Small intestine (tissue), 7 donors: ENCODE results near the gene CYP19A1. TPM values are rescaled to one million over a fixed set of nuclear protein-coding genes. Genes with fewer than 3 reads are reported as not detected.

Source experiments
- DNase-seq, 2 donors: peaks; one replicate each; pipeline versions ENCODE4 v3.0.0 to v3.0.0-alpha.2; 2013
- FAIRE-seq: peaks from 2 replicates; lab custom pipeline; 2012; peaks lifted over from hg19 to GRCh38; lab: Jason Lieb, UNC
- H3K27ac ChIP-seq, 3 donors: one replicate each; pipeline ENCODE4 v1.5.1; 2013; ENCODE audit warnings: low read length in 2 of 3, mild to moderate bottlenecking in 2 of 3, control low read depth in 1 of 3, inconsistent platforms in 1 of 3, low read depth in 1 of 3, moderate library complexity in 1 of 3
- H3K27me3 ChIP-seq, 3 donors: one replicate each; pipeline ENCODE4 v1.6.1; 2013; ENCODE audit warnings: low read length in 3 of 3, inconsistent platforms in 1 of 3; ENCODE audit not compliant: control insufficient read depth in 3 of 3, insufficient read depth in 3 of 3
- H3K36me3 ChIP-seq, 3 donors: one replicate each; pipeline ENCODE4 v1.6.1; 2013; ENCODE audit warnings: low read length in 3 of 3, inconsistent platforms in 1 of 3, low read depth in 1 of 3, mild to moderate bottlenecking in 1 of 3, moderate library complexity in 1 of 3; ENCODE audit not compliant: control insufficient read depth in 3 of 3, insufficient read depth in 2 of 3
- H3K4me1 ChIP-seq, 3 donors: one replicate each; pipeline ENCODE4 v1.6.1; 2013; ENCODE audit warnings: low read length in 2 of 3, inconsistent platforms in 1 of 3, low read depth in 1 of 3, mild to moderate bottlenecking in 1 of 3, moderate library complexity in 1 of 3; ENCODE audit not compliant: control insufficient read depth in 3 of 3, insufficient read depth in 2 of 3
- H3K4me3 ChIP-seq, 3 donors: one replicate each; pipeline ENCODE4 v1.5.1; 2013; ENCODE audit warnings: low read length in 3 of 3, control low read depth in 1 of 3, inconsistent platforms in 1 of 3, low read depth in 1 of 3, mild to moderate bottlenecking in 1 of 3, moderate library complexity in 1 of 3
- H3K9me3 ChIP-seq, 2 donors: one replicate each; pipeline ENCODE4 v1.6.1; 2013; ENCODE audit warnings: low read depth in 1 of 2, low read length in 1 of 2; ENCODE audit not compliant: control insufficient read depth in 2 of 2, insufficient read depth in 1 of 2
- WGBS, 3 donors: extraction: QIAGEN DNeasy Blood & Tissue Kit; methylation state at CpG; one replicate each; pipeline ENCODE4 v1.1.7; 2013; 5-methylcytosine and 5-hydroxymethylcytosine counted together
- polyA plus RNA-seq, 4 donors: library from polyadenylated mRNA; stranded (reverse) in 3 of 4; unstranded in 1 of 4; fragments of 200-250 nt in 3 of 4; fragments of 120-200 nt in 1 of 4; gene quantifications; one replicate each; pipeline versions ENCODE4 v1.2.1 to v1.2.3, GENCODE V29; 2013
- donor health status: healthy with polysubstance abuse.
- donor health status: control.
- donor health status: control.
- donor health status: Bipolar disorder and iron deficiency.
- donor health status: healthy.

The CYP19A1 gene
- polyA plus RNA-seq, 4 donors = 0.33 to 2.0 TPM; not detected in 2

DNA sequence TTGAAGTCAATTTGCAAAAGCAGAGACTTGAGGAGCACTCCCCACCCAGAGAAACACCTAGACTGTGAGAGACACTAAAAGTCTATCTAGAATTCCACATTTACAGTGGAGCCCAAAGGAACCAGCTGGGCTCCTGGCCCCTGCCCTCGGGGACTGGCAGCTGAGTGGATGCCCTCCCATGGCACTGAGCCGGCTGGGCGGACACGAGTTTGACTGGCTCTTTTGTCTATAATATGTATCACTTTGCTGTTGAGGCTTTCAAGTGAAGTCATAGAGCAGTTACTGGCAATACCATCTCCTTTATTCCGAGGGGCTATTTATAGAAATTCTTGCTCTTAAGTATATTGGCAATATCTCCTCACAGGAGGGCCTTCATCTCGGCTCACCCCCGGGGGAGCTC lies 177.9 kb downstream of the CYP19A1 start:
- 73 to 78% (median 73%) methylated on average over 7 of the region's 7 CpGs for WGBS, 3 donors
- no peak for DNase-seq

More for the DNA sequence above, 177.9 kb downstream of the CYP19A1 start:
- Histone ChIP-seq H3K4me1 (no peaks in the 10 kb centered on the region), H3K27me3 (peaks cover 0 to 4% (median 0%) of the 10 kb centered on the region in 3 donors), H3K4me3 (no peak overlapping the region), H3K36me3 (no peaks in the 10 kb centered on the region), H3K27ac (no peak overlapping the region), H3K9me3 (no peaks in the 10 kb centered on the region)
- no peak for FAIRE-seq

Other genes starting within 250 kb of the CYP19A1 start
- 1 to 10 TPM in 3 of 4 donors, not detected in 1; 1.1 to 8.4 (median 3.5) TPM for gene TNFAIP8L3, start 243.7 kb downstream of the CYP19A1 start, polyA plus RNA-seq
- gene GLDN, start 3.1 kb upstream of the CYP19A1 start, polyA plus RNA-seq = under 1 TPM in 3 of 4 donors, not detected in 1; 0.43 to 0.87 (median 0.81) TPM